Right renal cortex interstitium (tissue), 3 donors: ENCODE results near the gene NRXN3. TPM values are rescaled to one million over a fixed set of nuclear protein-coding genes. Genes with fewer than 3 reads are reported as not detected.

Source experiments
- DNase-seq, 3 donors: peaks; one replicate each; pipeline ENCODE4 v3.0.0-alpha.2; 2013; ENCODE audit warnings: low read depth in 3 of 3, low spot score in 2 of 3
- polyA plus RNA-seq, 3 donors: library from polyadenylated mRNA; unstranded; fragments of 120-200 nt; gene quantifications; one replicate each; pipeline ENCODE4 v1.2.1, GENCODE V29; 2013; ENCODE audit not compliant: insufficient read length in 3 of 3

NRXN3 gene
- polyA plus RNA-seq, 3 donors: 5.6 to 6.7 (median 5.9) TPM

DNA sequence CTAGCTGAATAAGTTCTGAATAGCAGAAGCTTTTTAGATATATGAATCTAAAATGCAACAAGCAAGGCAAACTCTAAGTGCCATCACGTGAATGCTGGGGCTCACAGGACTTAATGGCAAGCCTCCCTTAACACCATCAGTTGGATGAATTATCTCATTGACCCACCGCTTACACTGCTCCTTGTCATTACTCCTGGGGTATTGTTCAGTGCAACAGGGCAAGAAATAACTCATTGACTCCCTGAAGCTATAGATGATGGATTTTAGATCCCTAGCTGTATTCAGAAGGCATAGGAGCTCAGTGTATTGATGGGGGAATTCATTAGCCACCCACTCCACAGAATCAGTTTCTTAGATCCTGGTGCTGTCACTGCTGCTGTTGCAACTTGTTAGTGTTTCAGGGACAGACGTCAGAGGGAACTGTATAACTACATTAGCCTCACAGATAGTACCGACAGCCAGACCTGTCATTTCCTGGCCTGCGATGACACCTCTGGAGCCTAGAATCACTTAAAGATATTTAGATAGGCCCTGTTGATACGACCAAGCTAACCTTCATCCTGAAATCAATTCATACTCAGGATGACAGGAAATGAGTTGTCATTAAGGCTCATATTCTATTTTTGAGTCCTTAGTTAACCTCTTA lies 1305.8 kb downstream of the NRXN3 start:
- no peak for DNase-seq

- DNase-seq: no peak
These were observed 1306.4 kb downstream of the NRXN3 start for GRCh38 chr14:79476552-79476951.

GRCh38 chr14:79480212-79480611 lies 1310.0 kb downstream of the NRXN3 start:
- no peak for DNase-seq

GRCh38 chr14:79482825-79483224 lies 1312.7 kb downstream of the NRXN3 start:
- DNase-seq: no peak

DNA sequence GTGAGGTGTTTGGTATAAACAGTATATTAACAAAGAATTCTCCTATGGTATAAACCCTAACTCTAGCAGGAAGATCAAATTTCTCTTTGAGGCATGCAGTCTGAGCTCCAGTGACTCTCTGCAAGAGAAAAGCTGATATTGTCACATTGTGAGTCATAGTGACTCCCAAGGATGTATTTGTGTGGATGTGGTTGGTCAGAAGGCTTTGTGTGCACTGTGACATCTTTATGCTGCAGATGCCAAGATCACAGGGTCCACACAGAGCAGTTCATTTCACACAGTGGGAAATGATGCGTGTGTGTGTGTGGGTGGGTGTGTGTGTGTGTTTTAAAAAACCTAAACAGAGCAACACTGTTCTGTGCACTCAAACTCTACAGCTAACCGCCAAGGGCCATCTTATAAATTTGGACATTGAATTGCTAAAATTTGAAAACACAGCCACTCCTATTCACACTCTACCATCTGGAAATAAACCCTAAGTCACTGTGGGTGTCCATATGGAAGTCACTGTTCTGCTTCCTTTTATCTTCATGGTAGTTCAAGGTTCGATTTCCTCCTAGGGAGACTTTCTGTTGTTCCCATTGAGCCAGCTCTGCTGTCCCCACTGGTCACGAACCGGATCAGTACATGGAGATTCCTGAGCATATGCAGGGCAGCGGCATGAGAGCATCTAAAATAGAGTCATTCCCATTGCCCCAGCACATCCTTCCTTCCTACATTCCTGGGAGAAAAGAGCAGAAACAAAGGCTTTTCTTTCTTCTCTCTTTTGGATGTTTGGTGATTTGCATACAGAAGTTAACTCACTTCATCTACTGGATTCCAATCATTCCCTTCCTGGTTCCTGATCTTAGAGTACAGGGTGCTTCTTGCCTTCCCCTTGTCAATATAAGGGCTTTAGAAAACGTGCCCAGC lies 1313.6 kb downstream of the NRXN3 start:
- DNase-seq: no peak

GRCh38 chr14:79487632-79488031 lies 1317.5 kb downstream of the NRXN3 start:
- no peak for DNase-seq

DNA sequence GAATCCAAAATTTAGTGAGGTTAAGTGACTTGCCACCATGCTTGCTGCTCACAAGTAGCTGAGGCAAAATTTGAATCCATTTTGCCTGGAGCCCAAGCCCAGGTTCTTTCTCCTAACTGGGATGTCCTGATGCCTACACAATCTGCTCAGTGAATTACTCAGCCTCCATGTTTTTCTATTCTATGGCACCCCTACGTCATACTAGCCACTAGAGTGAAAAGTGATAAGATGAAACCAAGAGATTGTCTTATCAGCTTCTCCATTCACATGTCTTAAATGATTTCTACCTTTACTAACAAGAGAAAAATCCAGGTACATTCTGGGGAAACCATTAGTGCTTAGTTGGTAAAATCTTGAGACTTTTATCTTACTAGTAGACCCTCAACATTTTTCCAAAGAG lies 1321.0 kb downstream of the NRXN3 start:
- DNase-seq: no peak

- no peak for DNase-seq
These were observed 1323.0 kb downstream of the NRXN3 start for GRCh38 chr14:79493081-79493645.

GRCh38 chr14:79496701-79497100 lies 1326.5 kb downstream of the NRXN3 start:
- DNase-seq: no peak

GRCh38 chr14:79500489-79500888 lies 1330.3 kb downstream of the NRXN3 start:
- no peak for DNase-seq

GRCh38 chr14:79502136-79502750 lies 1332.1 kb downstream of the NRXN3 start:
- no peak for DNase-seq

DNA sequence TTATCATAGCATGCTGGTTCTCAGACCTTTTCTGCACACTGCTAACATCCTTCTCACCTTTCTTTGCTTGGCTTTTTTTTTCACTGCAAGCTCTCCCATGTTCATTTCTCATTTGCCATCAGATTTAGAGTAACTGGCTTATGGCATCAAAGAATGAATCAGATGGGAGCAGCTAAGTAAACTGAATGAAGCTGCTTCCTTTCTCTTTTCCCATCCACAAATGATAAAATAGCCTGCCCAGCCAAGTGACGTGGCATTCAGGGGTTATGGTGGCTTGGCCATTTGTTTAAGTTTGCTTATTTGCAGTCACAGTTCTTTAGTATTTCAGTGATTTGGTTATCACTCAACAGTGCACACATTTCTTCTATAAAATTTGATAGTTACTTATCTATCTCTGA lies 1332.6 kb downstream of the NRXN3 start:
- DNase-seq: no peak

DNA sequence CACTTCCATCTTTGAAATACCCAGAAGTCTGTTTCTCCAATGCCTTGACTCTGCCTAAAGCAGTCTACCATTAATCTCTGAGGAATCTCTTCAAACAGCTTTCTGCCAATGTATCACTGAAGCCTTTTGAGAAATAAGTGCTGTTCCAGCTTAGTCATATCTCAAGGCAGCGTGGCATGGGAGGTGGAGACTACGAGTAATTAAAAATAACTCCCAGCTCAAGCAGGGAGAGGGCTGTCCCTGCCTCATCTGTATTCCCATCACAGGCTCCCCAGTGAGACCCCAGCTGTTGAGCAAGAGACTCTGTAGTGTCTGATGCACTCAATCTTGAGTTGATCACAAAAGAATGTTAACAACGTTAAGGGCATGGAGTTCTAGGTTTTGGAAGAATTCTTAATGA lies 1340.5 kb downstream of the NRXN3 start:
- DNase-seq: no peak

GRCh38 chr14:79511146-79511545 lies 1341.0 kb downstream of the NRXN3 start:
- DNase-seq: no peak

- DNase-seq: no peak
These were observed 1343.3 kb downstream of the NRXN3 start for GRCh38 chr14:79513446-79513845.

DNA sequence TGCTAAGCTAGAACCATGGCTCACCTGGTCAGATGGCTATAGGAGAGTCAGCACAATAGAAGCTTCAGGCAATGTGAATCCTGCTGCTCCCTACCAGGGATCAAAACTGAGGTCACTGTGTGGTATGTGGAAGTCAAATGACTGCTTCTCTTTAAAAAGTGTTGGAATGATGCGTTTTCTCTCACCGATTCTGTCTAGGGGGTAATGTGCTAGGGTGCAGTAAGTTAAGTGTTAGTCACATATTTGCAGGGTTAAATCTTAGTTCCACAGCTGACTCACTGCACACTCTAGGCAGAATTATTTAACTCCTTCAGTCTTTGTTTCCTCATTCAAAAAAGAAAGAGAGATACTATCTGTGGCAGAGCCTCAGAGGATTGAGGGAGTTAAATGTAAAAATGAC lies 1344.5 kb downstream of the NRXN3 start:
- no peak for DNase-seq

- DNase-seq: no peak
These were observed 1345.0 kb downstream of the NRXN3 start for GRCh38 chr14:79515158-79515557.

DNA sequence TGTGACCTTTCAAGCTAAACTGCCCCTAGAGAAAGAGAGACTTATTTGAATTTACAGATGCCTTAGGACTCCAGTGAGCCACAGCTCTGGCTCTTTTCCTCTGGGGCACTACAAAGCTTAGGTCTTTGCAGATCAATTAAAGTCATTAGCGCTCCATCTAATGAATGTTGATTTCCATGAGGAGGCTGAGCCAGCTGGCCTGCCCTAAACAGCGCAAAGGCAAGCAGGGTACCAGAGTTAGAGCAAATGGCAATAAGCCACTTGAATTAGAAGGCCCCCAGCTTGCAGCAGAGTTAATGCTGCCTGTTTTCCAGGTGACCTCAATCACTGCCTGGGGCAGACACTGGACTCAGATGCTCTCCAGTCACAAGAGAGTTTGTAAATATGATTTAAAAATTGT lies 1345.8 kb downstream of the NRXN3 start:
- DNase-seq: no peak

GRCh38 chr14:79525416-79525815 lies 1355.2 kb downstream of the NRXN3 start:
- no peak for DNase-seq

DNA sequence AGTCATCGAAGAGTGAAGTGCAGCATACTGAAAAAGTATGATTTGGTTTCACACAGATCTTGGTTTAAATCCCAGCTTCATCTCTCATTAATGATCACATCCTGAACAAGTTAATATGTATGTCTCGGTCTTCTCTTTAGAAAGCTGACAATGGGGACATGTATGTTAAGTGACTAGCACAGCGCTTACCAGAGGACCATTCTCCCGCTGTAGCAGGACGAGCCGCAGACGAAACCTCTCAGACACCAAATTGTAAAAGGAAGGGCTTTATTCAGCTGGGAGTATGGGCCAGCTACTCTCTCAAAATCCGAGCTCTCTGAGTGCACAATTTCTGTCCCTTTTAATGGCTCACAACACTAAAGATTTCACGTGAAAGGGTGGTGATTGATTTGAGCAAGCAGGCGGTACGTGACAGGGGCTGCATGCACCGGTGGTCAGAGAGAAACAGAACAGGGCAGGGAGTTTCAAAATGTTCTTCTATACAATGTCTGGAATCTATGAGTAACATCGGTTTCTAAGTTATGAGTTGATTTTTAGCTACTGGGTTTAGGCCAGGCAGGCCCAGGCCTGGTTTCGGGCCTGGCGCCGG lies 1358.7 kb downstream of the NRXN3 start:
- DNase-seq: no peak

- DNase-seq: no peak
These were observed 1360.4 kb downstream of the NRXN3 start for GRCh38 chr14:79530555-79530954.
